Tibial nerve (tissue), 4 donors: ENCODE results near the gene CUL3. TPM values are rescaled to one million over a fixed set of nuclear protein-coding genes. Genes with fewer than 3 reads are reported as not detected.

Experiments
- DNase-seq, 2 donors: peaks; one replicate each; pipeline ENCODE4 v3.0.0-alpha.2; 2019; ENCODE audit warnings: low spot score in 2 of 2
- H3K27ac ChIP-seq, 4 donors: fragments of 200-600 bp; sonication (generic) in 3 of 4; one replicate each; pipeline ENCODE4 v1.5.1; 2017 to 2019; ENCODE audit warnings: mild to moderate bottlenecking in 1 of 4
- H3K27me3 ChIP-seq, 2 donors: fragments of 200-600 bp; sonication (generic) in 1 of 2; one replicate each; pipeline versions ENCODE4 v1.5.1 to v1.6.0; 2017 to 2019
- H3K36me3 ChIP-seq, 3 donors: fragments of 200-600 bp; sonication (generic); one replicate each; pipeline ENCODE4 v1.5.1; 2018 to 2019
- H3K4me1 ChIP-seq, 4 donors: fragments of 200-600 bp; sonication (generic) in 3 of 4; one replicate each; pipeline ENCODE4 v1.5.1; 2017 to 2019
- H3K4me3 ChIP-seq, 4 donors: fragments of 200-600 bp; sonication (generic) in 3 of 4; one replicate each; pipeline ENCODE4 v1.5.1; 2017 to 2019; ENCODE audit warnings: mild to moderate bottlenecking in 1 of 4, moderate library complexity in 1 of 4
- H3K9me3 ChIP-seq, 4 donors: fragments of 200-600 bp; sonication (generic) in 3 of 4; one replicate each; pipeline ENCODE4 v1.5.1; 2017 to 2019
- CTCF ChIP-seq, 5 experiments: fragments of 200-600 bp in 3 of 5; fragments of 450-650 bp in 2 of 5; sonication (generic) in 3 of 5; IDR thresholded peaks; one replicate each; pipeline ENCODE4 v1.5.1; 2016 to 2019; ENCODE audit warnings: antibody characterized with exemption in 5 of 5, mild to moderate bottlenecking in 3 of 5, moderate library complexity in 2 of 5
- EP300 ChIP-seq, 2 donors: sonication (generic); formaldehyde crosslinking; IDR thresholded peaks; one replicate each; pipeline ENCODE4 v1.6.1; 2017; ENCODE audit warnings: antibody characterized with exemption in 2 of 2, mild to moderate bottlenecking in 1 of 2
- POLR2A ChIP-seq, 2 donors: fragments of 450-650 bp; IDR thresholded peaks; one replicate each; pipeline ENCODE4 v1.6.1; 2017; ENCODE audit warnings: antibody characterized with exemption in 2 of 2, mild to moderate bottlenecking in 2 of 2, moderate library complexity in 2 of 2
- WGBS, 2 donors: methylation state at CpG; one replicate each; pipeline ENCODE4 v1.1.5; 2018; 5-methylcytosine and 5-hydroxymethylcytosine counted together
- total RNA-seq, 4 donors: library from RNA; depleted of rRNA; stranded (reverse); fragments of >200 nt; gene quantifications; one replicate each; pipeline ENCODE4 v1.1.0, GENCODE V29; 2016

CUL3 gene
- total RNA-seq, 4 donors from 2014 or later: 63.0 to 72.2 (median 67.3) TPM

- no peak overlapping the region for H3K4me3 ChIP-seq
- TF ChIP-seq CTCF (IDR thresholded peaks at IDR 0.05): no peak
- no peak for TF ChIP-seq POLR2A (IDR thresholded peaks at IDR 0.05)
- no peak for TF ChIP-seq EP300 (IDR thresholded peaks at IDR 0.05)
- DNase-seq: no peak
- H3K27ac ChIP-seq: no peak overlapping the region
- 63 to 65% methylated on average over 2 of the region's 2 CpGs for WGBS, 2 donors
- no peaks in the 10 kb centered on the region for H3K36me3 ChIP-seq
- H3K4me1 ChIP-seq: no peaks in the 10 kb centered on the region
- no peaks in the 10 kb centered on the region for H3K27me3 ChIP-seq
- peaks cover 0 to 7% (median 0%) of the 10 kb centered on the region in 4 donors for H3K9me3 ChIP-seq
Observed at GRCh38 chr2:224601923-224602322, 16.8 kb upstream of the CUL3 start.

- no peaks in the 10 kb centered on the region for H3K27me3 ChIP-seq
- H3K36me3 ChIP-seq: no peaks in the 10 kb centered on the region
- H3K27ac ChIP-seq: no peak overlapping the region
- no peaks in the 10 kb centered on the region for H3K4me1 ChIP-seq
- peaks cover 0 to 3% (median 0%) of the 10 kb centered on the region in 4 donors for H3K9me3 ChIP-seq
- WGBS, 2 donors: 88 to 93% methylated on average over 2 of the region's 2 CpGs
- TF ChIP-seq POLR2A (IDR thresholded peaks at IDR 0.05): no peak
- no peak for TF ChIP-seq CTCF (IDR thresholded peaks at IDR 0.05)
- no peak for TF ChIP-seq EP300 (IDR thresholded peaks at IDR 0.05)
- H3K4me3 ChIP-seq: no peak overlapping the region
- DNase-seq: no peak
Observed at GRCh38 chr2:224598678-224599077, 13.5 kb upstream of the CUL3 start.

GRCh38 chr2:224596289-224596688 lies 11.1 kb upstream of the CUL3 start:
- H3K9me3 ChIP-seq: no peaks in the 10 kb centered on the region

GRCh38 chr2:224595518-224595917 lies 10.4 kb upstream of the CUL3 start:
- Histone ChIP-seq H3K27ac (no peak overlapping the region), H3K9me3 (no peaks in the 10 kb centered on the region), H3K36me3 (no peaks in the 10 kb centered on the region), H3K27me3 (no peaks in the 10 kb centered on the region), H3K4me1 (no peaks in the 10 kb centered on the region), H3K4me3 (no peak overlapping the region)
- DNase-seq: no peak
- 83 to 90% methylated on average over 4 of the region's 4 CpGs for WGBS, 2 donors
- TF ChIP-seq CTCF (IDR thresholded peaks at IDR 0.05) (no peak), EP300 (IDR thresholded peaks at IDR 0.05) (no peak), POLR2A (IDR thresholded peaks at IDR 0.05) (no peak)

More at GRCh38 chr2:224596289-224596688, 11.1 kb upstream of the CUL3 start:
- H3K4me3 ChIP-seq: no peak overlapping the region
- no peak for DNase-seq
- TF ChIP-seq CTCF (IDR thresholded peaks at IDR 0.05): no peak
- TF ChIP-seq EP300 (IDR thresholded peaks at IDR 0.05): no peak
- no peak for TF ChIP-seq POLR2A (IDR thresholded peaks at IDR 0.05)
- no peaks in the 10 kb centered on the region for H3K36me3 ChIP-seq
- H3K27me3 ChIP-seq: no peaks in the 10 kb centered on the region
- 92 to 93% methylated on average over 2 of the region's 2 CpGs for WGBS, 2 donors
- no peak overlapping the region for H3K27ac ChIP-seq
- H3K4me1 ChIP-seq: no peaks in the 10 kb centered on the region

GRCh38 chr2:224594840-224595239 lies 9.7 kb upstream of the CUL3 start:
- Histone ChIP-seq H3K36me3 (no peaks in the 10 kb centered on the region), H3K9me3 (no peaks in the 10 kb centered on the region), H3K4me1 (no peaks in the 10 kb centered on the region), H3K27me3 (no peaks in the 10 kb centered on the region), H3K4me3 (no peak overlapping the region), H3K27ac (no peak overlapping the region)
- TF ChIP-seq POLR2A (IDR thresholded peaks at IDR 0.05) (no peak), CTCF (IDR thresholded peaks at IDR 0.05) (no peak), EP300 (IDR thresholded peaks at IDR 0.05) (no peak)
- no peak for DNase-seq
- 81 to 84% methylated on average over 5 of the region's 5 CpGs for WGBS, 2 donors
